HG03095 (cell line): ENCODE data around the gene AVPI1.
"Not testable (repeated sequence)": the region's sequence is repeated elsewhere in the genome, so short reads cannot be mapped to it uniquely, and the experiment has no call there.

ENCODE experiments used
- ATAC-seq: cut with Tn5 transposase; IDR thresholded peaks from one replicate; pipeline ENCODE4 v1.9.1; 2021; ENCODE audit warnings: moderate library complexity; ENCODE audit not compliant: unreplicated experiment

The AVPI1 gene

GRCh38 chr10:97642471-97643159 lies 44.4 kb downstream of the AVPI1 start:
- not testable (repeated sequence) for ATAC-seq

- peak; percentile 28 for ATAC-seq
Measured at GRCh38 chr10:97640868-97641811, 45.9 kb downstream of the AVPI1 start.

- peak; percentile 98 for ATAC-seq
Measured at GRCh38 chr10:97640174-97640867, 46.7 kb downstream of the AVPI1 start, which contains the start of gene PI4K2A. TSS of gene PI4K2A (plus strand) at chr10:97640671. CDS start at chr10:97640743, 72 bp downstream.

GRCh38 chr10:97639090-97639489 lies 48.0 kb downstream of the AVPI1 start:
- ATAC-seq: not testable (repeated sequence)

GRCh38 chr10:97635577-97635976 lies 51.5 kb downstream of the AVPI1 start:
- ATAC-seq: no peak

- no peak for ATAC-seq
Measured at GRCh38 chr10:97633921-97634320, 53.1 kb downstream of the AVPI1 start.

- peak; percentile 96 for ATAC-seq
Measured at GRCh38 chr10:97632949-97633884, 53.8 kb downstream of the AVPI1 start, which contains the start of gene MORN4. TSS of gene MORN4 (minus strand) at chr10:97633500. CDS start at chr10:97619653, 13,847 bp downstream.

- ATAC-seq: no peak
Measured at GRCh38 chr10:97631098-97631497, 55.9 kb downstream of the AVPI1 start.

GRCh38 chr10:97629289-97629688 lies 57.8 kb downstream of the AVPI1 start:
- no peak for ATAC-seq

- no peak for ATAC-seq
Measured at GRCh38 chr10:97628228-97628627, 58.8 kb downstream of the AVPI1 start.

- ATAC-seq: no peak
Measured at GRCh38 chr10:97627731-97628130, 59.3 kb downstream of the AVPI1 start.
